IMR-90 (cell line): ENCODE measurements around the gene COLEC11. TPM values are rescaled to one million over a fixed set of nuclear protein-coding genes. Genes with fewer than 3 reads are reported as not detected.
A peak's percentile ranks its signal among the peaks of the same experiment; 100 is the strongest.

Experiments
- ATAC-seq: fragments of 200-7000 bp; cut with Tn5 transposase; 2 replicates; pipeline ENCODE4 v1.9.1; 2020; ENCODE audit warnings: low read depth, mild to moderate bottlenecking, moderate library complexity
- BruUV-seq: library from RNA; stranded (reverse); fragments of 400-500 nt; replicated peaks from 2 replicates; lab custom pipeline; 2021; lab: Mats Ljungman, UMichigan
- CTCF ChIA-PET: fragments of 300-600 bp; formaldehyde crosslinking; extraction: SDS; loops from one replicate; lab custom pipeline; 2021; ENCODE audit warnings: antibody characterized with exemption; lab: Yijun Ruan, JAX
- POLR2A ChIA-PET: fragments of 300-600 bp; sonication (Branson Sonifier 250); formaldehyde crosslinking; loops from one replicate; lab custom pipeline; 2022; ENCODE audit warnings: antibody characterized with exemption; ENCODE audit not compliant: unreplicated experiment; lab: Charles Lee
- DNase-seq: peaks from one replicate; pipeline ENCODE4 v3.0.0; 2013
- H2AFZ ChIP-seq: replicated peaks from 2 replicates; pipeline ENCODE3; 2013; ENCODE audit warnings: low read length, mild to moderate bottlenecking; ENCODE audit not compliant: poor library complexity
- H2AK5ac ChIP-seq: 2 replicates; pipeline ENCODE4 v1.6.1; 2013; ENCODE audit warnings: low read depth, low read length, inconsistent platforms
- H2AK9ac ChIP-seq: replicated peaks from 2 replicates; pipeline ENCODE3; 2013; ENCODE audit warnings: mild to moderate bottlenecking, low read depth, low read length, moderate library complexity; ENCODE audit not compliant: poor library complexity
- H2BK120ac ChIP-seq: 2 replicates; pipeline ENCODE4 v1.6.1; 2013; ENCODE audit warnings: low read depth, low read length, inconsistent platforms
- H2BK15ac ChIP-seq: 3 replicates; pipeline ENCODE4 v1.6.1; 2013; ENCODE audit warnings: low read depth, low read length, inconsistent platforms
- H2BK20ac ChIP-seq: 2 replicates; pipeline ENCODE4 v1.6.1; 2013; ENCODE audit warnings: low read depth, mild to moderate bottlenecking, inconsistent platforms, low read length, moderate library complexity
- H2BK5ac ChIP-seq: 2 replicates; pipeline ENCODE4 v1.6.1; 2013; ENCODE audit warnings: mild to moderate bottlenecking, low read depth, low read length, inconsistent platforms; ENCODE audit not compliant: poor library complexity, severe bottlenecking
- H3K14ac ChIP-seq: replicated peaks from 2 replicates; pipeline ENCODE4 v1.6.1; 2013; ENCODE audit warnings: low read depth, low read length, inconsistent platforms
- H3K18ac ChIP-seq: 2 replicates; pipeline ENCODE4 v1.6.1; 2013; ENCODE audit warnings: low read depth, low read length, control low read depth
- H3K23ac ChIP-seq: 2 replicates; pipeline ENCODE4 v1.6.1; 2013; ENCODE audit warnings: low read depth, low read length, inconsistent platforms
- H3K27ac ChIP-seq: 2 replicates; pipeline ENCODE4 v1.5.1; 2013; ENCODE audit warnings: mild to moderate bottlenecking, control low read depth, low read length; ENCODE audit not compliant: insufficient read depth
- H3K27me3 ChIP-seq: 2 replicates; pipeline ENCODE4 v1.6.1; 2013; ENCODE audit warnings: low read length; ENCODE audit not compliant: control insufficient read depth, insufficient read depth
- H3K36me3 ChIP-seq: 2 replicates; pipeline ENCODE4 v1.6.1; 2013; ENCODE audit warnings: low read length, mixed read lengths; ENCODE audit not compliant: control insufficient read depth, insufficient read depth
- H3K4ac ChIP-seq: 2 replicates; pipeline ENCODE4 v1.6.1; 2013; ENCODE audit warnings: low read depth, low read length, inconsistent platforms
- H3K4me1 ChIP-seq: 2 replicates; pipeline ENCODE4 v1.6.1; 2013; ENCODE audit warnings: low read length, mixed read lengths; ENCODE audit not compliant: control insufficient read depth, insufficient read depth
- H3K4me2 ChIP-seq: 2 replicates; pipeline ENCODE4 v1.6.1; 2013; ENCODE audit warnings: low read depth, mild to moderate bottlenecking, control low read depth, low read length, moderate library complexity
- H3K4me3 ChIP-seq: 2 replicates; pipeline ENCODE4 v1.5.1; 2013; ENCODE audit warnings: low read depth, mild to moderate bottlenecking, control low read depth, low read length, moderate library complexity; ENCODE audit not compliant: insufficient read depth
- H3K56ac ChIP-seq: 2 replicates; pipeline ENCODE4 v1.6.1; 2013; ENCODE audit warnings: low read length, inconsistent platforms; ENCODE audit not compliant: insufficient read depth; ENCODE audit errors: extremely low read depth
- H3K79me1 ChIP-seq, 2 experiments: 2 replicates each; pipeline ENCODE4 v1.6.1; 2013; ENCODE audit warnings: low read length in 2 of 2, inconsistent platforms in 1 of 2, low read depth in 1 of 2
- H3K9ac ChIP-seq: 2 replicates; pipeline ENCODE4 v1.6.1; 2013; ENCODE audit warnings: low read depth, low read length, control low read depth
- H3K9me1 ChIP-seq: 2 replicates; pipeline ENCODE4 v1.6.1; 2013; ENCODE audit warnings: low read length, inconsistent platforms; ENCODE audit not compliant: insufficient read depth
- H3K9me3 ChIP-seq: 2 replicates; pipeline ENCODE4 v1.6.1; 2013; ENCODE audit warnings: low read length; ENCODE audit not compliant: control insufficient read depth, insufficient read depth
- H4K20me1 ChIP-seq: 2 replicates; pipeline ENCODE4 v1.6.1; 2013; ENCODE audit warnings: low read length, inconsistent platforms; ENCODE audit not compliant: insufficient read depth
- H4K5ac ChIP-seq: 2 replicates; pipeline ENCODE4 v1.6.1; 2013; ENCODE audit warnings: mild to moderate bottlenecking, low read depth, low read length, control low read depth
- H4K8ac ChIP-seq, 2 experiments: 2 replicates each; pipeline ENCODE4 v1.6.1; 2013; ENCODE audit warnings: low read depth in 2 of 2, low read length in 2 of 2, control low read depth in 1 of 2, inconsistent platforms in 1 of 2
- H4K91ac ChIP-seq: 2 replicates; pipeline ENCODE4 v1.6.1; 2013; ENCODE audit warnings: low read depth, low read length, inconsistent platforms; ENCODE audit not compliant: insufficient read depth
- BHLHE40 ChIP-seq: fragments of 150-350 bp; IDR thresholded peaks from 2 replicates; pipeline ENCODE4 v1.6.1; 2016; ENCODE audit warnings: mild to moderate bottlenecking, low read depth, low read length
- CTCF ChIP-seq: conservative IDR thresholded peaks from 2 replicates; pipeline ENCODE4 v1.5.1; 2012; ENCODE audit warnings: mild to moderate bottlenecking, low read depth, low read length, improper control_type of control experiment
- ELK1 ChIP-seq: fragments of 150-350 bp; IDR thresholded peaks from 2 replicates; pipeline ENCODE4 v1.6.1; 2016; ENCODE audit warnings: low read depth, mild to moderate bottlenecking, low read length, moderate library complexity, borderline replicate concordance
- FOS ChIP-seq: fragments of 150-350 bp; IDR thresholded peaks from 2 replicates; pipeline ENCODE4 v1.6.1; 2016; ENCODE audit warnings: low read depth, low read length
- MAFK ChIP-seq: IDR thresholded peaks from 2 replicates; pipeline ENCODE4 v1.6.1; 2012; ENCODE audit warnings: low read depth, low read length, improper control_type of control experiment
- MXI1 ChIP-seq: IDR thresholded peaks from 2 replicates; pipeline ENCODE4 v1.6.1; 2012; ENCODE audit warnings: low read depth, mild to moderate bottlenecking, low read length, moderate library complexity, borderline replicate concordance
- NFE2L2 ChIP-seq: fragments of 150-350 bp; IDR thresholded peaks from 2 replicates; pipeline ENCODE4 v1.6.1; 2016; ENCODE audit warnings: low read depth, mild to moderate bottlenecking, low read length
- POLR2A ChIP-seq: IDR thresholded peaks from 2 replicates; pipeline ENCODE4 v1.6.1; 2012; ENCODE audit warnings: mild to moderate bottlenecking, low read depth, low read length
- USF2 ChIP-seq: fragments of 150-350 bp; IDR thresholded peaks from 2 replicates; pipeline ENCODE4 v1.6.1; 2017; ENCODE audit warnings: mild to moderate bottlenecking, antibody characterized with exemption, low read length, low read depth
- WGBS, 2 experiments: methylation state at CpG; one replicate each; pipeline versions ENCODE4 v1.1.5 to v1.1.7; 2013; ENCODE audit warnings: missing lambda C conversion rate in 2 of 2; ENCODE audit not compliant: insufficient read length in 1 of 2; ENCODE audit errors: extremely low coverage in 2 of 2; 5-methylcytosine and 5-hydroxymethylcytosine counted together
- dilution Hi-C: fragments of 300-500 bp; cut with HindIII; formaldehyde crosslinking; loops from one replicate; pipeline ENCODE4 v1.14.3; 2018; ENCODE audit warnings: low sequenced_read_pairs; ENCODE audit not compliant: unreplicated experiment
- in situ Hi-C: fragments of 300-500 bp; cut with MboI; formaldehyde crosslinking; loops from 3 replicates; pipeline ENCODE4 v1.14.3; 2019; ENCODE audit warnings: low sequenced_read_pairs, inconsistent platforms, mixed read lengths
- intact Hi-C: fragments of 100-400 bp; cut with micrococcal nuclease; formaldehyde crosslinking; loops from 2 replicates; pipeline ENCODE4 v1.10.0; 2022
- polyA plus RNA-seq, 3 experiments: library from polyadenylated mRNA; depleted of rRNA; stranded (reverse); fragments of >200 nt; gene quantifications; 2 replicates each; pipeline ENCODE4 v1.2.3, GENCODE V29; 2012; ENCODE audit warnings: low replicate concordance in 1 of 3
- total RNA-seq: library from RNA; depleted of rRNA; stranded (reverse); fragments of >200 nt; gene quantifications from 2 replicates; pipeline ENCODE4 v1.2.3, GENCODE V29; 2012

The COLEC11 gene
- total and polyA plus RNA-seq, 2 of the 4 experiments (the other 2 are of a cell fraction), result under 0.01 to 0.24 TPM

- TF ChIP-seq USF2, result no peak
Observed at GRCh38 chr2:3654531-3655225, 59.8 kb downstream of the COLEC11 start (continued).

- POLR2A ChIA-PET, result no interaction called here
- H3K27ac ChIP-seq, result no peak overlapping the region
- CTCF ChIA-PET, result no interaction called here
Observed at GRCh38 chr2:3655871-3656761, 61.2 kb downstream of the COLEC11 start.

More at GRCh38 chr2:3655871-3656761, 61.2 kb downstream of the COLEC11 start:
- Histone ChIP-seq H2AK5ac (no peak overlapping the region; the same call in 1 of the 2 replicates), H3K14ac (no peak overlapping the region), H4K5ac (no peak overlapping the region), H2BK120ac (no peak overlapping the region), H3K23ac (no peak overlapping the region), H3K4me3 (no peak overlapping the region), H3K79me1 (no peaks in the 10 kb centered on the region), H3K9me1 (no peaks in the 10 kb centered on the region), H2BK20ac (no peak overlapping the region), H3K9ac (no peak overlapping the region), H3K36me3 (no peaks in the 10 kb centered on the region), H4K8ac (no peak overlapping the region), H3K9me3 (peaks cover 3% of the 10 kb centered on the region; the same call in 1 of the 2 replicates), H3K4me1 (peaks cover 12% of the 10 kb centered on the region; the same call in 1 of the 2 replicates), H2AFZ (no peak overlapping the region), H4K20me1 (no peaks in the 10 kb centered on the region), H2BK5ac (no peak overlapping the region), H4K91ac (no peak overlapping the region), H3K56ac (no peak overlapping the region), H3K4me2 (no peak overlapping the region), H3K4ac (no peak overlapping the region), H3K18ac (no peak overlapping the region), H2AK9ac (peak overlapping the region; percentile 55), H3K27me3 (no peaks in the 10 kb centered on the region; the same call in 1 of the 2 replicates), H2BK15ac (no peak overlapping the region)
- DNase-seq (no peak), ATAC-seq (no peak)
- dilution Hi-C loops, result no loop called here
- intact Hi-C loops, result no loop called here
- in situ Hi-C loops, result loop anchor here (25.0 kb wide), 1 partner anchor 1794 kb away; no protein-coding TSS in a partner anchor
- TF ChIP-seq NFE2L2, result no peak
- TF ChIP-seq FOS, result no peak
- TF ChIP-seq MXI1, result no peak
- no peak for TF ChIP-seq POLR2A
- no peak for TF ChIP-seq CTCF
- TF ChIP-seq MAFK, result no peak
- no peak for TF ChIP-seq ELK1
- TF ChIP-seq BHLHE40, result no peak
- BruUV-seq, result no TSS peak
- WGBS, 2 experiments, result 95% methylated on average over 8 of the region's 28 CpGs; no CpG with 5 or more reads in 1 of the 2 experiments
